Measurements from ENCODE around the gene SCGN. TPM values are rescaled to one million over a fixed set of nuclear protein-coding genes. Genes with fewer than 3 reads are reported as not detected.

Gene SCGN
- total and polyA plus RNA-seq, 2 of the 13 experiments (the other 11 are each of a cell fraction or from before 2014, with no cell fraction given) = 2.9 to 29.0 TPM

- TF ChIP-seq ZNF800 (CRISPR knock-in tag; IDR thresholded peaks at IDR 0.05) (no peak), KDM6A (CRISPR knock-in tag; IDR thresholded peaks at IDR 0.05; ENCODE audit: low read depth) (no peak), ZNF451 (CRISPR knock-in tag; IDR thresholded peaks at IDR 0.05) (no peak)
Observed at GRCh38 chr6:25681848-25682247, 29.8 kb downstream of the SCGN start (continued).

GRCh38 chr6:25682324-25682723 is 30.3 kb downstream of the SCGN start:
- no peak overlapping the region for H3K27ac ChIP-seq (ENCODE audit: extremely low read length, insufficient read depth, low read length)
- FAIRE-seq (no peak), ATAC-seq (no peak), DNase-seq (ENCODE audit: low spot score) (no peak)
- H3K4me3 ChIP-seq (replicated peaks in 1 of 3; ENCODE audit: insufficient read depth in 1 of 3, low read depth in 2 of 3, low read length in 3 of 3) = no peak overlapping the region
- H3K9me3 ChIP-seq (ENCODE audit: low read length) = no peaks in the 10 kb centered on the region
- H3K4me1 ChIP-seq (ENCODE audit: insufficient read depth, low read length) = no peaks in the 10 kb centered on the region
- POLR2A ChIA-PET = no interaction called here
- no TSS peak for BruUV-seq (replicated peaks)
- WGBS (ENCODE audit: low lambda C conversion rate) = 66% methylated on average over 4 of the region's 4 CpGs
- H3K36me3 ChIP-seq (replicated peaks in 1 of 2; ENCODE audit: control insufficient read depth in 1 of 2, insufficient read depth in 2 of 2, low read length in 2 of 2) = no peaks in the 10 kb centered on the region
- CTCF ChIA-PET (ENCODE audit: low intra/inter-chr PET ratio, low total read pairs) = no interaction called here
- intact Hi-C loops (cut with micrococcal nuclease; ENCODE audit: unreplicated experiment) = no loop called here
- 0 out of 5 replicates have a peak, but pooled peaks cover 0 to 1% of the 10 kb centered on the region in 2 experiments for H3K27me3 ChIP-seq (ENCODE audit: control insufficient read depth in 1 of 2, insufficient read depth in 2 of 2, low read length in 2 of 2)
- no peak overlapping the region for H3K4me2 ChIP-seq (ENCODE audit: low read depth, low read length)
- H3K79me2 ChIP-seq (ENCODE audit: insufficient read depth, low read length) = no peaks in the 10 kb centered on the region
- no peak overlapping the region for H2AFZ ChIP-seq (ENCODE audit: low read length)
- H3K9ac ChIP-seq (ENCODE audit: insufficient read depth, low read depth, low read length) = no peak overlapping the region
- in situ Hi-C loops (cut with HindIII; ENCODE audit: extremely low pct_ligation_motif_present, low pct_unique_long_range_greater_than_20kb) = no loop called here
- H4K20me1 ChIP-seq (ENCODE audit: insufficient read depth, low read length) = no peaks in the 10 kb centered on the region
- TF ChIP-seq PHF21A (CRISPR knock-in tag; IDR thresholded peaks at IDR 0.05) = no peak
- TF ChIP-seq E2F1 (CRISPR knock-in tag; IDR thresholded peaks at IDR 0.05) = no peak
- TF ChIP-seq MAFG (CRISPR knock-in tag; IDR thresholded peaks at IDR 0.05) = no peak
- TF ChIP-seq MNT (IDR thresholded peaks at IDR 0.05) = no peak
- TF ChIP-seq ZBTB46 (CRISPR knock-in tag; IDR thresholded peaks at IDR 0.05; ENCODE audit: borderline replicate concordance) = no peak
- no peak for TF ChIP-seq ZNF224 (CRISPR knock-in tag; IDR thresholded peaks at IDR 0.05)
- TF ChIP-seq ZNF780A (CRISPR knock-in tag; IDR thresholded peaks at IDR 0.05) = no peak
- no peak for TF ChIP-seq NFYB (CRISPR knock-in tag; IDR thresholded peaks at IDR 0.05)
- TF ChIP-seq TRAFD1 (CRISPR knock-in tag; IDR thresholded peaks at IDR 0.05; ENCODE audit: borderline replicate concordance) = no peak
- TF ChIP-seq TIGD3 (CRISPR knock-in tag; IDR thresholded peaks at IDR 0.05; ENCODE audit: borderline replicate concordance) = no peak
